ENCODE measurements around the gene CDPF1. TPM values are rescaled to one million over a fixed set of nuclear protein-coding genes. Genes with fewer than 3 reads are reported as not detected.

Gene CDPF1, protein sequence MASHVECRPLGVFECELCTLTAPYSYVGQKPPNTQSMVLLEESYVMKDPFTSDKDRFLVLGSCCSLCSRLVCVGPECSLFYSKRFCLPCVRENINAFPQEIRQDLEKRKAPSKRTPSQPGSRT
- total RNA-seq = 1 to 10 TPM; 8.1 to 8.8 TPM

DNA sequence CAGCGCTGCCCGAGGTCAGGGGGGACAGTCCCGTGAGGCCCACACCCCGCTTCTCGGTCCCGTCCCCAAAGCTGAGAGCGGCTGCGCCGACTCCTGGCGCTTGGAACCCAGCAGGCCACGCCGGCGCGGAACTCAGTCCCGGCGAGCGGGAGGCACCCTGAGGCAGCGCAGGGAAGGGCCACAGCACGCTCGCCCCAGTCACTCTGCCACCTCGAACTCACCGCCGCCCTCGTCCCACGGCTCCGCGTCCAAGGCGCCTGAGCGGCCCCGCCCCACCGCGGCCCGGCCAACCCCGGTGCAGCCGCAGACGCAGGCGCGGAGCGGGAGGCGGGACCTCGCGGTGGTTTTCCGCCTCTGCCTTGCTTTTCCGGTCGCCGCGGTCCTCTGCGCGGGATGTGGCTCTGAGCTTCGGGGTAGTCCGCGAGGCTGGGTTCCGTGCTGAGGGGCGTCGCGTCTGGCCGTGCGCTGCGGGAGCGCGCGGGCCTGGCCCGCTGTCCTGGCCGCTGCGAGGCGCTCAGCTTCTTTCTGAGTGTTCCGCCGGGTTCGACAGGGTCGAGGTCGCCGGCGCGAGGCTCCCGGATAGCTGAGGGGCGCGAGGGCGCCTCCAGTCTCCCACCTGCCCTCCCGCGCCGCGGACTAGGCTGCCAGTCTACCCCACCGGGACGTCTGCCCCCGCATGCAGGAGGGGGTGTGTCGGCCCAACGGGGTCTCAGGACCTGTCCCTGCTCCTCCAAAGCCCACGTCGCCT is at the start of gene CDPF1:
Gene CDPF1 (minus strand): TSS at position 259 of the 748 bp plus-strand sequence. CDS start 2,009 bp downstream, outside the sequence.
- Mint-ChIP-seq H3K4me3 (peak within 1 kb of the TSS; percentile 79), H3K27ac (peak within 1 kb of the TSS; percentile 80), H3K9me3 (ENCODE audit: low read depth) (peaks cover 9% of the 10 kb centered on the region), H3K27me3 (no peaks in the 10 kb centered on the region), H3K4me1 (peaks cover 25% of the 10 kb centered on the region), H3K36me3 (ENCODE audit: low read depth) (peaks cover 4% of the 10 kb centered on the region)
- peak; percentile 96 for DNase-seq
- CTCF ChIA-PET = interaction anchor here (0.6 to 2.1 kb wide), 7 partner anchors 40 to 531 kb away, joined by 3 to 7 read pairs (median 3); no protein-coding TSS in a partner anchor
- POLR2A ChIA-PET = interaction anchor here (0.6 to 1.6 kb wide), 2 partner anchors 46 to 489 kb away, joined by 3 to 7 read pairs; partner anchors contain the start of gene GTSE1
- intact Hi-C loops (cut with DNase I, micrococcal nuclease) = loop anchor here (1.0 to 5.0 kb wide), 9 partner anchors 17 to 578 kb away; partner anchors contain the start of genes GTSE1 (in 2 of the 2), PPARA (in 2 of the 2), ATXN10 (in 1 of the 2) and TRMU (in 1 of the 2)
- ATAC-seq = peak; percentile 92

DNA sequence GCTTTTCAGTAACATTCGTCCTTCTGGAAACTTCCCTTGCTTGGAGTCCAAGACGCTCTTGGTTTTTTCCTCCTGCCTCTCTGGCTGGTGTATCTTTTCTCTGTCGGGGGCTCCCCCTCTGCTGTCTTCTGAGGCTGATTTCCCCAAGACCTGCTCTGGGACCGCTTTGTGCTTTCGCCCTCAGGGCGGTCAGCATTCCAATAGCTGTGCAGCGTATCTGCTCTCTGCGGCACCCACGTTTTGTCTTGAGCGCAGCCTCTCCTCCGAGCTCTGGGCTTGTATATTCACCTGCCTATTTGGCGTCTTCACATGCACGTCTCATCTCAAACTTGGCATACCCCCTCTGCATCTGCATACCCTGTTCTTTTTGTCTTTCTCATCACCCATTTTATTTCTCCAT is 49.0 kb upstream of the CDPF1 start:
- Mint-ChIP-seq H3K27ac (no peak overlapping the region), H3K4me3 (peak overlapping the region; percentile 90), H3K9me3 (ENCODE audit: low read depth) (no peaks in the 10 kb centered on the region), H3K27me3 (peaks cover 4% of the 10 kb centered on the region), H3K36me3 (ENCODE audit: low read depth) (peaks cover 45% of the 10 kb centered on the region), H3K4me1 (peaks cover 31% of the 10 kb centered on the region)
- DNase-seq (no peak), ATAC-seq (no peak)
- intact Hi-C loops (cut with DNase I, micrococcal nuclease) = loop anchor here (10.0 kb wide), 2 partner anchors 264 to 624 kb away; partner anchors contain the start of gene ATXN10 (in 1 of the 2)
- ChIA-PET POLR2A (interaction anchor here (0.7 kb wide), 1 partner anchor 331 kb away, joined by 4 read pairs; no protein-coding TSS in a partner anchor), CTCF (interaction anchor here (1.0 to 1.3 kb wide), 3 partner anchors 10 to 303 kb away, joined by 3 to 5 read pairs (median 4); no protein-coding TSS in a partner anchor)

DNA sequence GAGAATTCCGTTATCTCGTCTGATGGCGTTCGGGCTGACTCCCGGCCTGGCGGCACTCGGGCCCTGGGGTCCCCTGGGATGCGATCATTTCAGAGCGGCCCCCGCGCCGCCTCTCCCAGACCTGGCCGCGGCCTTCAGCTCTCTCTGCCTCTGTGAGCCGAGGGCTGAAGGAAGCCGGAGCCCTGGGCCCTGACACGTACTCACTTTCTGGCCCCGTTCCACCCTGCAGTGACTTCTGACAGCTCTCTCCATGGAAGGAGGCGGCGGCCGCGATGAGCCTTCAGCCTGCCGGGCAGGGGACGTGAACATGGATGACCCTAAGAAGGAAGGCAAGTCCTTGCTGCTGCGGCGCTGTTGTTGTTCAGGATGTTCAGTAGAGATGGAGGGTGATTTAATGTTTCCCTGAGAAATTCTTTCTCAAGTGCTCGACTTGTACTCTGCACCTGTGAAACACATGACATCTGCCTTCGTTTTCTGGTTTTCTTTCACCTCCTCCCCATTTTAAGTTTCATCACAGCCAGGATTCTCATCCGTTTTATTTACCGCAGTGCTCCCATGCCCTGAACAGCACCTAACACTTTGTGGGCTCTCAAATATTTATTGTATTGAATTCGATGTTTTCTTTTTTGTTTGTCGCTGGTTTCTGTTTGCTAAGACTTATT is 47.2 kb upstream of the CDPF1 start:
- H3K36me3 Mint-ChIP-seq (ENCODE audit: low read depth) = peaks cover 37% of the 10 kb centered on the region
- ChIA-PET CTCF (no interaction called here), POLR2A (no interaction called here)
- no peaks in the 10 kb centered on the region for H3K9me3 Mint-ChIP-seq (ENCODE audit: low read depth)
- DNase-seq (peak; percentile 58), ATAC-seq (peak; percentile 8)
- peak overlapping the region; percentile 73 for H3K27ac Mint-ChIP-seq
- H3K4me3 Mint-ChIP-seq = peak overlapping the region; percentile 90
- intact Hi-C loops (cut with DNase I, micrococcal nuclease) = loop anchor here (10.0 kb wide), 2 partner anchors 262 to 622 kb away; partner anchors contain the start of gene ATXN10 (in 1 of the 2)
- peaks cover 4% of the 10 kb centered on the region for H3K27me3 Mint-ChIP-seq
- H3K4me1 Mint-ChIP-seq = peaks cover 35% of the 10 kb centered on the region

DNA sequence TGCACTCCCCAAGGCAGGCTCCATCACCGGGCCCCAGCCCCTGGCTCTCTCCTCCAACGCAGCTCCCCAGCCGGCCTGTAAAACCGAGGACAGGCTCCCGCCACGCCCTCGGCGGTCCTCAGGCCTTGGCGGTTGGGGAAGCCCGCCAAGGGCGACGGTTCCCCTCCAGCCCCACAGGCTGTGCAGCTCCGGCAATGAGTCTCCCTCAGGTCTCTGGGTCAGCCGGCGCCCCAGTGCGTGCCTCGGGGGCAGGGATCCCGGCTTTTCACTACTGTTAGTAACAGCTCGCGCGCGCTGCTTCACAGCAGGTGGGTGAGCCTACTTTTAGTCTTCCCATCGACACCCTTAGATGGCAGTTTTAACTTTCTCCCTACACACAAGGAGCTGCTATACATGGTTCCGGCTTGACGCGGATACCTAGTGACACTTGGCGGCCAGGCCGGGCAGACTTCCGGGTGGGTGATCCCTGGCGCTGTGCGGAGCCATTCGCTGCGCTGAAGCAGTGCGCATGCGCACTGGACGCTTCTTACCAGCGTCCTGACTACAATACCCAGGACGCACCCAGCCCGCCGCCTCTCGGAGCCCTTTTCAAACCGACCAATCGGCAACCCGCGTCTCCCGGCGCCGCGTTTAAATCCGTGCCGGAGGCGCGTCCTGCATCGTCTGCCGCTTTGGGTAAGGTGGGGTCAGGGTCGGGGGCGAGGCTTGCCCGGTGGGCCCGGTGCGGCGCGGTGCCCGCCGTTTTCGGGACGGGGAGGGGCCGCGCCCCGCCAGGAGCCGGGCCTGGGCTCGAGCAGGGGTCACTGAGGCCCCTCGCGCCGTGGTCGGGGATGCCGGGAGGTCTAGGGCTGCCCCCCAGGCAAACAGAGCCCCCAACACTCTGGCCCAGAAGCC is 46.4 kb upstream of the CDPF1 start, which contains the start of gene GTSE1:
Gene GTSE1 (plus strand): TSS at position 614 of the 894 bp plus-strand sequence. CDS start 531 bp downstream, outside the sequence.
- H3K27ac Mint-ChIP-seq = peak within 1 kb of the TSS; percentile 93
- H3K4me1 Mint-ChIP-seq = peaks cover 35% of the 10 kb centered on the region
- H3K36me3 Mint-ChIP-seq (ENCODE audit: low read depth) = peaks cover 37% of the 10 kb centered on the region
- peaks cover 4% of the 10 kb centered on the region for H3K27me3 Mint-ChIP-seq
- H3K4me3 Mint-ChIP-seq = peak within 1 kb of the TSS; percentile 90
- H3K9me3 Mint-ChIP-seq (ENCODE audit: low read depth) = no peaks in the 10 kb centered on the region
- POLR2A ChIA-PET = interaction anchor here (1.7 kb wide), 2 partner anchors 46 to 147 kb away, joined by 5 to 7 read pairs; partner anchors contain the start of gene CDPF1
- DNase-seq (peak; percentile 99), ATAC-seq (peak; percentile 99)
- intact Hi-C loops (cut with DNase I, micrococcal nuclease) = loop anchor here (1.0 to 10.0 kb wide), 13 partner anchors 28 to 622 kb away; partner anchors contain the start of genes CDPF1 (in 2 of the 2), ATXN10 (in 1 of the 2), PPARA (in 1 of the 2) and TBC1D22A (in 1 of the 2)
- CTCF ChIA-PET = interaction anchor here (1.0 to 1.5 kb wide), 3 partner anchors 47 to 175 kb away, joined by 3 to 7 read pairs (median 3); partner anchors contain the start of gene CDPF1

DNA sequence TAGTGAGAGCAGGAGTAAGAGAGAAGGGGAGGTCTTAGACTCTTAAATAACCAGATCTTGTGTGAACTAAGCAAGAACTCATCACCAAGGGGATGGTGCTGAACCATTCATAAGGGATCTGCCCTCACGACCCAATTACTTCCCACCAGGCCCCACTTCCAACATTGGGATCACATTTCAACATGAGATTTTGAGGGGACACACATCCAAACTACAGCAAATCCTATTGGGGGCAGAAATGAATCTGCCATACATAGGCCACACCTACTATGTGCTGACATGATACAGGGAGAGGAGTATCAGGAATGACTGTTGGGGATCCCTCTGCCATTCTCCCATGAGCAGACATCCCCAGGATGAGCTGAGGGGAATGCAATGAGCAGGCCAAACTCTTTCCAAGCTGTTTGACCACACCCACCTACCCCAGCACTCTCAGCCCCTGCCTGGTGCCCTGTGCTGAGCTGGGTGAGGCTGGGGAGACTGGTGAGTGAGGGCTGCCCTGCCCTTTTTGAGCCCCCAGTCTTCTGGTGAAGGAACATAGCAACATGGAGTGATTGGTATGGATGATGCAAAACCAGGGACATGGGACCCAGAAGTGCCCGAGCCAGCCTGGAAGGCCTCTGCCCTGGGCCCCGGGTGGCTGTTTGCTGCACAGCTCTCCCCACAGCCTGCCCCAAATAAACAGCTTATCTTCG is 45.3 kb upstream of the CDPF1 start:
- ChIA-PET CTCF (interaction anchor here (0.7 to 1.5 kb wide), 2 partner anchors 19 to 46 kb away, joined by 4 to 7 read pairs; partner anchors contain the start of gene CDPF1), POLR2A (interaction anchor here (0.7 to 1.7 kb wide), 3 partner anchors 45 to 309 kb away, joined by 3 to 7 read pairs (median 5); partner anchors contain the start of gene CDPF1)
- Mint-ChIP-seq H3K4me1 (peaks cover 34% of the 10 kb centered on the region), H3K27ac (peak overlapping the region; percentile 93), H3K9me3 (ENCODE audit: low read depth) (no peaks in the 10 kb centered on the region), H3K36me3 (ENCODE audit: low read depth) (peaks cover 28% of the 10 kb centered on the region), H3K4me3 (peak overlapping the region; percentile 90), H3K27me3 (peaks cover 4% of the 10 kb centered on the region)
- intact Hi-C loops (cut with DNase I, micrococcal nuclease) = loop anchor here (10.0 kb wide), 2 partner anchors 261 to 621 kb away; partner anchors contain the start of gene ATXN10 (in 1 of the 2)
- no peak for ATAC-seq
- no peak for DNase-seq

DNA sequence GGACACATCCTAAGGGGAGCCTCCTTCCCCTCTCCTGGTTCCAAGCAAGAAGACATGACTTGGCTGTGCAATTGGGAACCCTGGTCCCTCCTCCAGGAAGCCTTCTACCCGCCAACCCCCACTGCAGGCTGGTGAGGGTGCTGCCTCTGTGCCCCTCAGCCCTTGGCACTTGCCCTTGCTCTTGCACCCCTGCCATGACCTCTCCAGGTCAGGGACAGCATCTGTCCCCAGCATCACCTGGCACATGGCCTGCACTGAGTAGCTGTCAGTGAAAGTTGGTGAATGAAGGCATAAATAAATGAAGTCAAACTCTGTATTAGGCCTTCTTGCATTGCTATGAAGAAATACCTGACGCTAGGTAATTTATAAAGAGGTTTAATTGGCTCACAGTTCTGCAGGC is 44.7 kb upstream of the CDPF1 start:
- Mint-ChIP-seq H3K27me3 (peaks cover 4% of the 10 kb centered on the region), H3K27ac (peak overlapping the region; percentile 76), H3K9me3 (ENCODE audit: low read depth) (no peaks in the 10 kb centered on the region), H3K4me1 (peaks cover 33% of the 10 kb centered on the region), H3K4me3 (peak overlapping the region; percentile 90), H3K36me3 (ENCODE audit: low read depth) (peaks cover 26% of the 10 kb centered on the region)
- POLR2A ChIA-PET = interaction anchor here (0.7 kb wide), 1 partner anchor 308 kb away, joined by 3 read pairs; no protein-coding TSS in a partner anchor
- CTCF ChIA-PET = interaction anchor here (1.5 kb wide), 1 partner anchor 45 kb away, joined by 7 read pairs; the partner anchor contains the start of gene CDPF1
- intact Hi-C loops (cut with DNase I, micrococcal nuclease) = loop anchor here (10.0 kb wide), 2 partner anchors 260 to 620 kb away; partner anchors contain the start of gene ATXN10 (in 1 of the 2)
- ATAC-seq = no peak
- DNase-seq = no peak

DNA sequence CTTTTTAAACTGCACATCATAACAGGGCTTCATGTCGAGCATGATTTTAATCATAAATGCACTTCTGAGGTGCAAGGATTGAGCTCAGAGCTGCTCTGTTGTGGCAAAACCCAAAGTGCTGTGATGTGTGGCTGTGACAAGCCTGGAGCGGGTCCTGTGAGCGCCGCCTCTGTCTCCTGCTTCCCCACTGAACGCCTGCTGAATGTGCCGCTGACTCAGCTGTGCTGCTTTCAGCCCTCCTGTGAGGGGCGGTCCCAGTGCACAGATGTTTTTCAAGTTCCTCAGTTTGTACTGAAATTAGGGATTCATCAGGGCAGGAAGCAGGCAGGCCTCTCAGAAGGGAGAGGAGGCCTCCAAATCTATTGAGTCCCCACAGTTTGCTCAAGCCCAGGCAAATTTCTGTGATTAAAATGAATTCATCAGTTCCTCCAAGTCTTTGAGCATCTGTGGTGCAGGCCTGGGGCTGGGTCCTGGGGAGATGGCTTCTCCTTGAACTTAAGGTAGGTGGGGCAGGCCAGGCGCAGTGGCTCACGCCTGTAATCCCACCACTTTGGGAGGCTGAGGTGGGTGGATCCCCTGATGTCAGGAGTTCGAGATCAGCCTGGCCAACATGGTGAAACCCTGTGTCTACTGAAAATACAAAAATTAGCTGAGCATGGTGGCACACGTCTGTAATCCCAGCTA is 43.6 kb upstream of the CDPF1 start:
- H3K27me3 Mint-ChIP-seq = peaks cover 2% of the 10 kb centered on the region
- H3K4me3 Mint-ChIP-seq = no peak overlapping the region
- peak; percentile 61 for DNase-seq
- intact Hi-C loops (cut with DNase I, micrococcal nuclease) = loop anchor here (10.0 kb wide), 2 partner anchors 259 to 619 kb away; partner anchors contain the start of gene ATXN10 (in 1 of the 2)
- no peak for ATAC-seq
- peaks cover 16% of the 10 kb centered on the region for H3K36me3 Mint-ChIP-seq (ENCODE audit: low read depth)
- peak overlapping the region; percentile 5 for H3K27ac Mint-ChIP-seq
- H3K4me1 Mint-ChIP-seq = peaks cover 30% of the 10 kb centered on the region
- POLR2A ChIA-PET = no interaction called here
- H3K9me3 Mint-ChIP-seq (ENCODE audit: low read depth) = no peaks in the 10 kb centered on the region
- CTCF ChIA-PET = interaction anchor here (0.6 kb wide), 1 partner anchor 23 kb away, joined by 3 read pairs; no protein-coding TSS in a partner anchor

DNA sequence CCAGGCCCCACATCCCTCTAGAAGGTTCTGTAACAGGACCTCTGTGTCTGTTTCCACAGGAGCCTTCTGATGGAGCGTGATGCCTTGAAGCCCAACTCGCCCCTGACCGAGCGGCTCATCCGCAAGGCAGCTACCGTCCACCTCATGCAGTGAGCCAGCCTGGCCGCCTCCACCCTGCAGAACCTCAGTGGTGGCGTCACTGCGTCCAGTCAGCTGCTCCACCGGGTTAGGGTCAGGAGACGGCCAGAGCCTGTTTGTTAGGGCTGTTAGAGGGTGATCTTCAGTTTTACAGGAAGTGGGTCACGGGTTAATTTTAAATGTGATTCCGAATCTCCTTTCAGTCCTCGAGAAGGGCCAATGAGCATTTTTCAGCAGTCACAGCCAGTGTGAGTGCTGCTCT is 42.6 kb upstream of the CDPF1 start:
- Mint-ChIP-seq H3K4me3 (no peak overlapping the region), H3K27me3 (no peaks in the 10 kb centered on the region), H3K9me3 (ENCODE audit: low read depth) (no peaks in the 10 kb centered on the region), H3K36me3 (ENCODE audit: low read depth) (peaks cover 11% of the 10 kb centered on the region), H3K4me1 (peaks cover 29% of the 10 kb centered on the region), H3K27ac (no peak overlapping the region)
- DNase-seq (no peak), ATAC-seq (no peak)
- ChIA-PET POLR2A (no interaction called here), CTCF (no interaction called here)
- intact Hi-C loops (cut with DNase I, micrococcal nuclease) = loop anchor here (10.0 kb wide), 2 partner anchors 258 to 618 kb away; partner anchors contain the start of gene ATXN10 (in 1 of the 2)

DNA sequence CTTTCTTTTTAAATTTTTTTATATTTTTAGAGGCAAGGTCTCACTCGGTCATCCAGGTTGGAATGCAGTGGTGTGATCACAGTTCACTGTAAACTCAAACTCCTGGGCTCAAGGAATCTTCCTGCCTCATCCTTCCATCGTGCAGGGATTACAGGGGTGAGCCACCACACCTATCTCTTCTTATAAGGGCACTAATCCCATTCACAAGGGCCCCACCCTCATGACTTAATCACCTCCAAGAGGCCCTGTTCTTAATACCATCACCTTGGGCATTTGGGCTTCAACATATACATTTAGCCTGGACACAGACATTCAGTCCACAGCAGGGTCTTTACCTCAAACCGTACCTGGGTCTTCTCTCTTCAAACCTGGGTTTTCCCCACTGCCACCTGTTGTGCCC is 42.1 kb upstream of the CDPF1 start:
- DNase-seq (no peak), ATAC-seq (no peak)
- Mint-ChIP-seq H3K27ac (no peak overlapping the region), H3K9me3 (ENCODE audit: low read depth) (no peaks in the 10 kb centered on the region), H3K4me3 (no peak overlapping the region), H3K36me3 (ENCODE audit: low read depth) (peaks cover 6% of the 10 kb centered on the region), H3K27me3 (no peaks in the 10 kb centered on the region), H3K4me1 (peaks cover 26% of the 10 kb centered on the region)
- intact Hi-C loops (cut with DNase I, micrococcal nuclease) = loop anchor here (10.0 kb wide), 2 partner anchors 257 to 617 kb away; partner anchors contain the start of gene ATXN10 (in 1 of the 2)
- CTCF ChIA-PET = no interaction called here
- POLR2A ChIA-PET = no interaction called here

All from activated CD4-positive, alpha-beta T cell treated with anti-CD3 and anti-CD28 coated beads for 36 hours (primary cell).